ENCODE measurements around the gene IFFO2. TPM values are rescaled to one million over a fixed set of nuclear protein-coding genes. Genes with fewer than 3 reads are reported as not detected.

Gene IFFO2
- total and polyA plus RNA-seq, 8 donors = 13.9 to 38.4 (median 24.3) TPM

DNA sequence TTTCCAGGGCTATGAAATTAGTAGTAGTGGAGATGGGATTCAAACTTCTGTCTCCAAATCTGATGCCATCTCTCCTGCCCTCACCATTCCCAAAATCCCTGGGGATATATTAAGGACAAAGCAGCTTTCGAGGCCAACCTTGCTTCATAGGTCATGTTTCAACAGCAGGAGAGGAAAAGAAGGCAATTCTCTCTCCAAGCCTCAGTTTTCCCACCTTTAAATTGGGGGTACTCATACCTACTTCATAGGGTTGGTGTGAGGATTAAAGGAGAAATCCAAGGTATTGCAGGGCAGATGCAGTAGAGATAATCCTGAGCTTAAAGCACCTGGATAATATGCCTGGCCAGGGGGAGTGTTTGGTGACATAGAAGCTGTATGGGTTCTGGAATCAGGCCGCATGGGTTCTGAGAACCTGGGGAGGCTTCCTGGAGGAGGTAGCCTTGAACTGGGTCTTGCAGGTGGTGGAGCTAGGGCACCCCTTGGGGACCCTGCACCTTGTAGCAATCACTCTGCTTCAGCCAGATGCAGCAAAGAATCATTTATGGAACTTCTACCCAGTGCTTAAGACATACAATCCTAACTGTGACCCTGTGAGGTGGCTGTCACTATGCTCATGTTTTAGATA, 10.7 kb upstream of the IFFO2 start:
- ATAC-seq = no peak
- no peak for DNase-seq
- FAIRE-seq = no peak

DNA sequence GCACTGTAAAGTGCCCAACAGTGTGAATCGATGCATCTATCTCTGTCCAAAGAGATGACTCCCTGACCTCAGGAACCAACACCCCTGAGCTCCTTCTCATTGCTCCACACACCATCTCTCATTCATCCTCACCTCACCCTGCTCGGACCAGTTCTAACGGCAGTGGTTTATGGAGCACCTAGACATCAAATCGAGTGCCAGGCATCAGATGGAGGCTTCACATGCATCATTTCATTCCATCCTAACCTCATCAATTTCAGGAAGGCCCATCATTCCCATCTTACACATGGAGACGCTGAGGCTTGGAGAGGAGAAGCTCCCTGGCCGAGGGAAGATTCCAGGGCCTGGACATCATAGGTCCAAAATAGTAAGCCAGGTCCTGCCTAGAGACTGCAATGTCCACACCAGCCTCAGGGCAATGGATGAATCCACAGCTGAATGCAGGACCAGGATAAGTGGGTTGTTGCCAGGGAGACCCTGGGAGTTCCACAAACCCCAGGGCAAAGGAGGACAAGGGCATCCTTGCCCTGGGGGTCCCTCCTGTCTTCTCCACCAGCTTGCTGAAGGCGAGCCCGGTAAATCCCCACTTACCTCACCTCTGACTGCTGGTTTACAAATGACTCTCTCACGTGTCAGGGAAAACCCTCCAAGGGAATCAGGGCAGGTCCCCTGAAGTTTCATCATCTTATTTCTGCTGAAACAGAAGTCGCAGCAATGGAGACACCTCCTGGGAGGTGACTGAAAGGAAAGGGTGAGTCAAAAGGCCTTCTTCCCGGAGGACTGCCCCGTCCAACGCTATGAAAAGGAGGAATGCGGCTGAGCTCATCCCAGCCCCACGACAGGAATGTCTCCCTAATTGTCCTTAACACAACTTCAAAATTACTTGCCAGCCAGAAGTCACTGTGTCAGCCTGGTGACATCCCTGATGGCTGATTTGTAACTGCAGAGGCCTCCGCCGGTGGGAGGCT, 9.0 kb upstream of the IFFO2 start:
- Histone ChIP-seq H3K36me3 (no peaks in the 10 kb centered on the region), H3K27me3 (no peaks in the 10 kb centered on the region), H3K4me1 (peaks cover 0 to 17% (median 7%) of the 10 kb centered on the region in 3 donors), H3K9me3 (no peaks in the 10 kb centered on the region), H3K4me3 (no peak overlapping the region), H3K27ac (peak overlapping the region in 2 of 4 donors; percentile 2 to 22)
- 66 to 78% methylated on average over 17 of the region's 17 CpGs for WGBS, 2 donors
- intact Hi-C loops (cut with DNase I) = no loop called here
- no peak for ATAC-seq
- TF ChIP-seq, protein P1, sequence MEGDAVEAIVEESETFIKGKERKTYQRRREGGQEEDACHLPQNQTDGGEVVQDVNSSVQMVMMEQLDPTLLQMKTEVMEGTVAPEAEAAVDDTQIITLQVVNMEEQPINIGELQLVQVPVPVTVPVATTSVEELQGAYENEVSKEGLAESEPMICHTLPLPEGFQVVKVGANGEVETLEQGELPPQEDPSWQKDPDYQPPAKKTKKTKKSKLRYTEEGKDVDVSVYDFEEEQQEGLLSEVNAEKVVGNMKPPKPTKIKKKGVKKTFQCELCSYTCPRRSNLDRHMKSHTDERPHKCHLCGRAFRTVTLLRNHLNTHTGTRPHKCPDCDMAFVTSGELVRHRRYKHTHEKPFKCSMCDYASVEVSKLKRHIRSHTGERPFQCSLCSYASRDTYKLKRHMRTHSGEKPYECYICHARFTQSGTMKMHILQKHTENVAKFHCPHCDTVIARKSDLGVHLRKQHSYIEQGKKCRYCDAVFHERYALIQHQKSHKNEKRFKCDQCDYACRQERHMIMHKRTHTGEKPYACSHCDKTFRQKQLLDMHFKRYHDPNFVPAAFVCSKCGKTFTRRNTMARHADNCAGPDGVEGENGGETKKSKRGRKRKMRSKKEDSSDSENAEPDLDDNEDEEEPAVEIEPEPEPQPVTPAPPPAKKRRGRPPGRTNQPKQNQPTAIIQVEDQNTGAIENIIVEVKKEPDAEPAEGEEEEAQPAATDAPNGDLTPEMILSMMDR (IDR thresholded peaks at IDR 0.05) = no peak
- DNase-seq = no peak
- no peak for FAIRE-seq

More for the DNA sequence above, 10.7 kb upstream of the IFFO2 start:
- no peaks in the 10 kb centered on the region for H3K36me3 ChIP-seq
- no peak overlapping the region for H3K27ac ChIP-seq
- TF ChIP-seq, protein P1 (IDR thresholded peaks at IDR 0.05) = no peak
- intact Hi-C loops (cut with DNase I) = no loop called here
- WGBS, 2 donors = 88 to 90% methylated on average over 2 of the region's 2 CpGs
- H3K4me3 ChIP-seq = no peak overlapping the region
- no peaks in the 10 kb centered on the region for H3K9me3 ChIP-seq
- H3K4me1 ChIP-seq = peaks cover 0 to 10% (median 7%) of the 10 kb centered on the region in 3 donors
- H3K27me3 ChIP-seq = no peaks in the 10 kb centered on the region

DNA sequence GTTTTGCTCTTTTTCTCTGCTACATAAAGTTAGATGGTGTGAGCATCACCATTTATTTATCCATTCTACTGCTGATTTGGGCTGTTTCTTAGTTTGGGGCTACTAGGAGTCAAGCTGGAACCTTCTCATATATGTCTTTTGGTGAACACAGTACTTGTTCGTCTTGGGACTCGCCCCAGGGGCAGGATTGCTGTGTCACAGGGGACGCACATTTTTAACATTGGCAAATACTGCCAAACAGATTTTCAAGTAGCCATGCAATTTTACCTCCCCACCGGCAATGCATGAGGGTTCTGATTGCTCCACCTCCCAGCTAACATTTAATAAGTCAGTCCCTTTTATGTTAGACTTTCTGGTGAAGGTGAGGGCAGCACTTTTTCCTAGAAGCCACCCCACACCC, 7.5 kb upstream of the IFFO2 start:
- peak overlapping the region in 2 of 4 donors; percentile 12 to 77 for H3K27ac ChIP-seq
- DNase-seq (no peak), FAIRE-seq (no peak), ATAC-seq (no peak)
- H3K36me3 ChIP-seq = no peaks in the 10 kb centered on the region
- H3K9me3 ChIP-seq = no peaks in the 10 kb centered on the region
- no peaks in the 10 kb centered on the region for H3K27me3 ChIP-seq
- H3K4me3 ChIP-seq = no peak overlapping the region
- TF ChIP-seq, protein P1 (IDR thresholded peaks at IDR 0.05) = no peak
- 82 to 84% methylated on average over 4 of the region's 4 CpGs for WGBS, 2 donors
- intact Hi-C loops (cut with DNase I) = no loop called here
- peaks cover 0 to 17% (median 7%) of the 10 kb centered on the region in 3 donors for H3K4me1 ChIP-seq

DNA sequence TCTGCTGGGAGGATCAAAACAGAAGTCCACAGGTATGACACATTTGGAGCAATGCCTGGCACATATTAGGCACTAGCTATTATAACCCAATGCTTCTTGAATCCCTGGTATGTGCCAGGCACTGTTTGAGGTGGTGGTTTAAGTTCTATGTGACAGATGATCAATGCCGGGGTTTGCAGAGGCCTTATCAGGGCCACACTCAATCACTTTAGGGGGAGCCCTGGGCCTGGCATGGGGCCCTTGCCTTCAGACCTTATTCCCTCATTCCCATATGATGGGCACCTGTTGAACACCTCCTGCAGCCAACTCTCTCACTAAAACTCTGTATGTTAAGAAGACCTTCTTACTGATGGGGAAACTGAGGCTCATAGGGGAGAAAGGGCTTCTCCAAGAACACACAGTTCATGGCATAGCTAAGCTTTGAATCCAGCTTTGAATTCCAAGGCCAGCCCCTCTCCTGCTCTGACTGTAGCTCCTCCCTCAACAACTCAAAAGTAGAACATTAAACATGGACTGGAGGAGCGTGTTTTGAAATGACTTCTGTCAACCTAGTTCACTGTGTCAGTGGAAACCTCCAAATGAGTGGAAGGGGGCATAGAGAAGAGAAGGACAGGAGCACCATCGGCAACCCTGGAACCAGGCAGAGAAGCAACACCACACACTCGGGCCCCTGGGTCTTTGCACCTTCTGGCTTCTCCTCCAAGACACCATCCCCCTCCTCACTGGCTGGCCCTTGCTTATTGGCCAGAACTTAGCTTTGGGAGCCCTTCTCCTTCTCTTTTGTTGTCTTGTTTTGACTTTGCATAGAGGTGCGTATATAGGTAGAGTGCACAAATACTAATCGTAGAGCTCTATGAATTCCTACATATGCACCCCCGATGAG, 6.6 kb upstream of the IFFO2 start:
- peak; percentile 31 to 77 (median 62) for ATAC-seq

More for the DNA sequence above, 6.6 kb upstream of the IFFO2 start:
- FAIRE-seq (no peak), DNase-seq (peak in 2 of 6 donors; percentile 31 to 52)
- intact Hi-C loops (cut with DNase I) = no loop called here
- TF ChIP-seq, protein P1 (IDR thresholded peaks at IDR 0.05) = no peak
- Histone ChIP-seq H3K36me3 (no peaks in the 10 kb centered on the region), H3K4me3 (no peak overlapping the region), H3K4me1 (peaks cover 0 to 17% (median 7%) of the 10 kb centered on the region in 3 donors), H3K27me3 (no peaks in the 10 kb centered on the region), H3K9me3 (no peaks in the 10 kb centered on the region), H3K27ac (peak overlapping the region; percentile 48 to 77 (median 58))
- 63 to 65% methylated on average over 7 of the region's 7 CpGs for WGBS, 2 donors

Data from pancreas (tissue), 10 donors.